CD4-positive, alpha-beta T cell treated with Interleukin-6 for 4 hours (primary cell): ENCODE data around the gene GRAP2.

Source experiments
- DNase-seq: peaks from one replicate; pipeline ENCODE4 v3.0.0-alpha.2; 2020; ENCODE audit warnings: mixed read lengths

GRAP2 gene

DNA sequence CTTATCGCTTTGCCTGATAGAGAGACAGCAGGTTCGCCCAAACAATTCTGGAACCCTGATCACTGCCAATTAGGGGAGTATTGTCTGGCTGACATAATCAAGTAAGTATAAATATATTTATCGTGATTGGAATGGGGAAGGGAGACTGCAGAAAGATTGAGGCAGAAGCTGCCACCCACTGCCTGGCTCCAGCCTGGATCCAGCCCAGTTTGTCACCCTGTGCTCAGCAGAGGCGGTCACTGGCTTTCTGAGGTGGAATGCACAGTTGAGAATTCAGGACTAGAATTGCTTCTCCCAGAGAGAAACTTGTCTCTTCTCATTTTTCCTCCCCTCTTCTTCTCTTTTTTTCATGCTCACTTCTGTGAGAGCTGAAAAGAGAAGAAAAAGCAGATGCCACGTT lies 25.9 kb downstream of the GRAP2 start:
- no peak for DNase-seq

GRCh38 chr22:39927544-39927943 lies 26.7 kb downstream of the GRAP2 start:
- DNase-seq, result no peak

GRCh38 chr22:39928536-39929520 lies 27.9 kb downstream of the GRAP2 start:
- DNase-seq, result peak; percentile 24

GRCh38 chr22:39931251-39931650 lies 30.4 kb downstream of the GRAP2 start:
- no peak for DNase-seq

DNA sequence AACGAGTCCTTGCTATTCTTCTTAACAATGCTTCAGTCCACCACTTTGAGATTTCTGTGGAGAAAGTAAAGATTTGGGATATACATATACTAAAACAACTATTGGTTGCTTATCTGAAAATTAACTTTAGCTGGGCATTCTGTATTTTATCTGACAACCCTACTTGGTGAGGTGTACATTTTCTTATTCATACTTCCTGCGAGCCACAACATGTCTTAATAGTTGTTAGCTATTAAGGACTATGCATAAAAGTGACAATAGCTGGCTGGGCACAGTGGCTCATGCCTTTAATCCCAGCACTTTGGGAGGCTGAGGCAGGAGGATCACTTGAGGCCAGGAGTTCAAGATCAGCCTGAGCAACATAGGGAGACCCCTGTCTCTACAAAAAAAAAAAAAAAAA lies 31.3 kb downstream of the GRAP2 start:
- no peak for DNase-seq

DNA sequence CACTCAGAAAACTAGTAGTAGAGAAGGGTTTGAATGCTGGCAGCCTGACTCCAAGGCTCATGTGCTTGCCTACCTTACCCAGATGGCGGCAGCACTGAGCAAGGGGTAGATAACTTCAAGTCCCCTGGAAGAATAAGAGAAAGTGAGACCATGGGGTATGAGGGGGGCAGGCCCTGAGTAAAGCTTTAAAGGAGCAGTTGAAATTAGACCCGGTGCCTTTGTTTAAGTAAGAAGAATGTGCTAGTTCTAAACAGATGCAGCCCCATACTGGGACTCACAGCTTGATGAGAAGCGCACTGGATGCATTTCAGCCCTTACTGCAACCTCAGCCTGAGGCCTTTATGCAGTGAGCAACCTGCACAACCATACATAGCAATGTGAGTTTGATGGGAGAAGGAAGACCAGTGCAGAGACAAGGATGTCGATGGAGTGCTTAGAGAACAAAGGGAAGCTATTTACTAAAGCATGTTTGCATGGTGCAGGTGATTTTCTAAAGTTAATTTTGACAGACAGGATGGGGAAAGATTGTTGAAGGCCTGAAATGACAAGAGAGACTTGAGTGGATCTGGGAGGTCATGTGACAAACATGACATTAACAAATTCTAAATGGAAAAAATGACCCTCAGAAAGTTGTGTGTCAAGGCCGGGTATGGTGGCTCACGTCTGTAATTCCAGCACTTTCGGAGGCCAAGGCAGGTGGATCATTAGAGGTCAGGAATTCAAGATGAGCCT lies 32.2 kb downstream of the GRAP2 start:
- DNase-seq, result peak; percentile 65

DNA sequence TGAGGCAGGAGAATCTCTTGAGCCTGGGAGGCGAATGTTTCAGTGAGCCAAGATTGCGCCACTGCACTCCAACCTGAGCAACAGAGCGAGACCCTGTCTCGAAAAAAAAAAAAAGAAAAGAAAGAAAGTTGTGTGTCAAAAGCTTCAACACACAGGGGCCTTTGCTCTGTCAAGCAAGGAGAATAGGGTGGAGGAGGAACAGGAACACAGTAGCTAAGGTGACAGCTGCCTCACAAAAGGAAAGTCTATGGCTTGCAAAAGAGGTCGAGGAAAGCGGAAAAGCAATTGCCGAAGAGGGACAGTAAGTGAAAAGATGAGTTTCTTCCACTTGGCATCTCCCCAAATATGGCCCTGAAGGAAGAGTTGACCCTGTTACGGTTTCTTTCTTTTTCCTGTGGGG lies 32.9 kb downstream of the GRAP2 start:
- peak; percentile 24 for DNase-seq

DNA sequence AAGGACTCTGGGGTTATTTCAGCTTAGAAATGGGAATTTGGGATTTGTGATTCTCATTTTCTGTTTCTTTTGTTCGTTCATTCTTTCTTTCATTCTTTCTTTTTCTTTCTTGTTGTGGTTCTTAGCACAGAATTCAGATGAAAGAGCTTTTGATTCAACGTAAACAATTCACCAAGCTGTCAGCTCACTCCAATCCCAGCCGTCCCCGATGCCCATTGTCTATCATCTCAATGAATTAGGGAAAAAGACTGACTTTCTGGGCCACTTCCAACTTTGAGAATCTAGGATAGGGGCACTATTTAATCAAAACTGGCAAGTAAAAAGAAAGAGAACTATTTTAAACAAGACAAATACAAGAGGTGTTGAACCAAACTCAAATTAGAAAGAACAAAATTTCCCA lies 34.2 kb downstream of the GRAP2 start:
- DNase-seq, result no peak

DNA sequence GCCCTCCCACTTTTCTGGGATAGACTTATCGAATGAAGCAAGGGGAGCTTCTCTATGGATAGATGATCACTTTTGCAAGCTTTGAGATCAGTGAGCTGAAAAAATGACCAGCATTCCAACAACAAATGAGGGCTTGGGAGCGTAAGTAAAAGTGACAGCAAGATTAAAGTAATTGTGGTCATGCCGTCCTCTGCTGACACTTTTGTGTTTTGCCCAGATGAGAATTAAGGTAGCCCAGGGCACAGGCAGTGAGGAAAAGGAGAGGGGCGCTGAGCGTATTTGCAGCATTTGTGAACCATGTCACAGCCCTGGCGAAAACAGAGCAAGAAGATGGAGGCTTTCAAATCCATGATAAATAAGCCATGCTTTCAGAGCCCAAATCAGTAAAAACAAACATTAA lies 34.7 kb downstream of the GRAP2 start:
- peak; percentile 26 for DNase-seq

DNA sequence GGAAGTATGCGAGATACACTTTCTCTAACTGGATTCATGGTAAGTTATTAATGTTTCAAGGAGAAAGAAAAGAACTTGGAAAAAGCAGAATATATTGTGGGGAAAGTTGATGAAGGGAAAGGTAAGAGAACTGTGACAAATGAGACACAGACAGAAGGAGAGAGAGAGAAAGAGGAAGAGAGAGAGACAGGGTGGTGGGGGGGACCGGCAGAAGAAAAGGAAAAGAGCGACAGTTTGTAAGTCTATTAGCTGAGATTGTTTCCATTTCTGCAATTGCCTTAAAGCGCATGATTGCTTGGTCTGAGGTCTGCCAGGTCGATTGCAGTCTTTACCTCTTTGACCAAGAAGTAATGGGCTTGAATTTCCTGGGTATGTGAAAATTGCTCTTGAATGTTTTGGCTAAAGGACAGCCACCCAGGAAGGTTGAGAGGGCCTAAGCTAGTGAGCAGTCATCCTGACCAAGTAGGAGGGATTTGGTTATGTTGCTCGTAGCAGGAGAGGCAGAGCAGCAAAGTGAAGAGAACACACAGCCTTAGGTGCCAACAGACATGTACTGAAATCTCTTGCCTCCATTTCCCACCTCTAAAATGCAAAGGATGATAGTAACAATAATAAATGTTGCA lies 35.8 kb downstream of the GRAP2 start:
- DNase-seq, result peak; percentile 47

- peak; percentile 52 for DNase-seq
These were observed 37.0 kb downstream of the GRAP2 start for GRCh38 chr22:39937906-39938305.

- DNase-seq, result peak; percentile 66
These were observed 37.7 kb downstream of the GRAP2 start for GRCh38 chr22:39938509-39939111.

GRCh38 chr22:39939830-39940229 lies 38.9 kb downstream of the GRAP2 start:
- no peak for DNase-seq

GRCh38 chr22:39940757-39941305 lies 39.9 kb downstream of the GRAP2 start:
- DNase-seq, result peak; percentile 53

- no peak for DNase-seq
These were observed 40.7 kb downstream of the GRAP2 start for GRCh38 chr22:39941601-39942000.

DNA sequence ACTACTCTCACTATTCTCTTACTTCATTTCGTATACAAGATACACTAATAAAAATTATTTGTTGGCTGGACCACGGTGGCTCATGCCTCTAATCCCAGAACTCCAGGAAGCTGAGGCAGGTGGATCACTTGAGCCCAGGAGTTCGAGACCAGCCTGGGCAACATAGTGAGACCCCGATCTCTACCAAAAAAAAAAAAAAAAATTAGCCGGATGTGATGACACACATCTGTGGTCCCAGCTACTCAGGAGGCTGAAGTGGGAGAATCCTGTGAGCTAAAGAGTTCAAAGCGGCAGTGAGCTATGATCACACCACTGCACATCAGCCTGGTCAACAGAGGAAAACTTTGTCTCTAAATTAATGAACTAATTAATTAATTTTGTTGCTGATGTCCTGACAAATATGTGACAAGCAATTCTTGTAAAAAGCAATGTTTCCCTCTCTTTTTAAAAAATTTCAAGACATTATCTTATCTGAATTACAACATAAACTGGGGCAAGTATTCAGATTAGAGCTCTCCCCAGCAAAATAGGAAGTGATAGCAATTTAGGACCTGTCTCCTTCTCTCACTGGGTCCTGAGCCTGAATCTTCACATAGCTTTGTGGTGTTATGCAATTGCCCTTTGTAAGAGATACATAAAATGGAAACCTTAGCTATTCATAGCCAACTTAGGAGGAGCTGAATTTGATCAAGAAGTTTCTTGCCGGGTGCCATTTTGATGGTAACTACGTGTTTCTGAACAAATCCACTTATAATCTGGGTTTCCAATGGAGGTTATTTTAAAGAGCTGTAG lies 41.8 kb downstream of the GRAP2 start:
- DNase-seq, result no peak

DNA sequence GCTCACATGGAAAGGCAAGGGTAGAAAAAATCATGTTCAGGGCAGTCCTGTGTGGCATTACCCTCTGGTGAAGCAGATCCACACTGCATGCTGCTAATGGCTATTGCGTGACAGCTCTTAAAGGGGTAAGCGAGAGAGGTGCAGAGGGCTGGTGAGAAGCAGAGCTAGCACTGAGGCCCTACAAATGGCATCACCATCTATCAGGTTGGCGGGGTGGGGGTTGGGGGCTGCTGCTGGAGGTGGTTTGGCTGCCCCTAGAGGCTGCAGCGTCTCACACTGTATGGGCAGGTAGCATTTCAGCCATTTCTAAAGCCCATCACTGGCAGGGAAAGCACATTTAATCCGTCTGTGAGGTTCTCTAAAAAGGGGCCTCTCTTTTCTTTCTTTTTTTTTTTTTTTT lies 42.5 kb downstream of the GRAP2 start:
- DNase-seq, result peak; percentile 56

GRCh38 chr22:39943953-39944872 lies 43.3 kb downstream of the GRAP2 start:
- peak; percentile 20 for DNase-seq

GRCh38 chr22:39946126-39946502 lies 45.2 kb downstream of the GRAP2 start:
- no peak for DNase-seq

DNA sequence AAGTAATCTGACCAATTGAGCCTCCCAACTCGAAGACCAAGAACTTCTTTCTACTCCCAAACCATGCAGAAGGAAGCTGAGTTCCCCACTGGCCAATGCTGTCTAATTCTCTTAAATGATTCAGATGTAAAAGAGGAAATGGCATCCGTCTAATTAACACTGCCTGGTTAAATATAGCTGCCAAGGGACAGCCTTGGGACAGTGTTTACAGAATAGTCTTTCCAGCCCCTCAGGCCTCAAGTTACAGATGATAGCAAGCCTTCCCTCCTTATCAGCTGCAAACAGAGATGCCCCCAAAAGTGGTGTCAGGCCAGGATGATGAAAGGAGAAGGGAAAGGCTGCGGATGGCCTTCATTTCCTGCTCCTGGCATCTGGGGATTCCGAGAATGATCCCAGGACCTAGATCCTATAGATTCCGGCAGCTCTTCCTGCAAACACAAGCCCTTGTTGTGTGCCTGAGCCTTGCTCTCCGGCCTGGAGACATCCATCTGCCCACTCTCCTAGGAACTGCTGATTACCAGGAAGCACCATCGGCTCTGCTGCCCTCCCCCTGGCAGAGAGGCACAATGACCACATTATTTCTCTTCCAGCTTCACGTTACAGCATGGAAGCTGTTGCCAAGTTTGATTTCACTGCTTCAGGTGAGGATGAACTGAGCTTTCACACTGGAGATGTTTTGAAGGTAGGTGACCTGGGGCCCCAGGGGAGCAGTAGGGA lies 45.8 kb downstream of the GRAP2 start:
- DNase-seq, result peak; percentile 23
